CD4-positive, alpha-beta T cell treated with Interleukin-2 at 100 ng/mL for 4 hours (primary cell): ENCODE data around the gene NOTCH4.
"Not testable (repeated sequence)": the region's sequence is repeated elsewhere in the genome, so short reads cannot be mapped to it uniquely, and the experiment has no call there.

ENCODE experiments used
- DNase-seq: peaks from one replicate; pipeline ENCODE4 v3.0.0-alpha.2; 2020; ENCODE audit warnings: low spot score

The NOTCH4 gene

GRCh38 chr6:32194388-32194787 is 29.5 kb downstream of the NOTCH4 start:
- DNase-seq, result no peak

- not testable (repeated sequence) for DNase-seq
Measured at GRCh38 chr6:32193096-32193495, 30.8 kb downstream of the NOTCH4 start.

- DNase-seq, result peak; percentile 47
Measured at GRCh38 chr6:32192608-32193039, 31.2 kb downstream of the NOTCH4 start, which contains the start of gene GPSM3. Gene GPSM3 (minus strand): TSS chr6:32192643. CDS start chr6:32192513, 130 bp downstream.

- no peak for DNase-seq
Measured at GRCh38 chr6:32191696-32192607, 31.9 kb downstream of the NOTCH4 start.

- no peak for DNase-seq
Measured at GRCh38 chr6:32190911-32191677, 32.8 kb downstream of the NOTCH4 start.

GRCh38 chr6:32190054-32190851 is 33.6 kb downstream of the NOTCH4 start, which contains the start of gene PBX2:
Gene PBX2 (minus strand): TSS chr6:32190202. CDS start chr6:32189915, 287 bp downstream.
- peak; percentile 88 for DNase-seq

DNA sequence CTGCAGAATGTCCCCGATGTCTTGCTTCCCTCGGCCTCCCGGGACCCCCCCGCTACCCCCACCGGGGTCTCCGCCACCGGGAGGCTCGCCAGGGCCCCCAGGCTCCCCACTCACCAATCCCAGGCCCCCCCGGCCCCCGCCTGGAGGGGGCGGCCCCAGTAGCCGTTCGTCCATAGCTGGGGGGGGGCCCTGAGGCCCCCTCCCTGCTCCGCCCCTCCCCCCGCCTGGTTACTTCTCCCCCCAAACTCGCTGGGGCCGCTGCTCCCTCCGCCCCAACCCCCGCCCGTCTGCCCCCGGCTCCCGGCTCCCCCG is 34.2 kb downstream of the NOTCH4 start:
- DNase-seq, result no peak

- DNase-seq, result no peak
Measured at GRCh38 chr6:32189069-32189741, 34.7 kb downstream of the NOTCH4 start.

DNA sequence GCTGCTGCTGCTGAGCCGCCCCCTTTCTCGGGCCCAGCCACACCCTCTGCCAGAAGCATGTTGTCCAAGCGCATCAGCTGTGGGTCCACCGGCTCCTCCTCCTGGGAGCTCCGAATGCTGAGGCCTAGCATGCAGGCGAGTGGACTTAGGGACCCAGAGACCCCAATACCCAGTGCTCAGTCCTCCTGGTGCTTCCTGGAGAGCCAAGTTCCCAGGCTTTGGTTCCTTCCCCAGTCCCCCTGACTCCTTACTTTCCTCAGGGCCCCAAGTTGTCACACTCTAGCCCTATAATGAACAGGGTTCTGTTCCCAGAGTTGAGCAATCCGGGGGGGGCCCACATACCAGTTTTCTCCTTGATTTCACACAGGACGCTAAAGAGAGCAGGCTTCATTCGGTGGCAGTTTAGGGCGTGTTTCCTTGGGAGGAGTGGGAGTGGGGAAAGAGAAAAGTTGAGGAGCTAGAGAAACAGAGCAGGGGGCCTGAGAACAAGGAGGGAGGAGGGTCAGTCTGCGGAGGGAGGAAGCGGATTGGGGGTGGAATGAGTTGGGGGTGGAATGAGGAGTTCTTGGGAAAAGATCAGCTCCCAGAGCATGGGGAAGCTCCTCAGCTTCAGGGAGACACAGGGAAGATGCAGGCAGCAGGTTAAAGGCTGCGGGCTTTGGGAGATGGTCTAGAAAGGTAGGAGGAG is 35.3 kb downstream of the NOTCH4 start:
- DNase-seq, result no peak

- DNase-seq, result not testable (repeated sequence)
Measured at GRCh38 chr6:32187725-32188380, 36.0 kb downstream of the NOTCH4 start.

DNA sequence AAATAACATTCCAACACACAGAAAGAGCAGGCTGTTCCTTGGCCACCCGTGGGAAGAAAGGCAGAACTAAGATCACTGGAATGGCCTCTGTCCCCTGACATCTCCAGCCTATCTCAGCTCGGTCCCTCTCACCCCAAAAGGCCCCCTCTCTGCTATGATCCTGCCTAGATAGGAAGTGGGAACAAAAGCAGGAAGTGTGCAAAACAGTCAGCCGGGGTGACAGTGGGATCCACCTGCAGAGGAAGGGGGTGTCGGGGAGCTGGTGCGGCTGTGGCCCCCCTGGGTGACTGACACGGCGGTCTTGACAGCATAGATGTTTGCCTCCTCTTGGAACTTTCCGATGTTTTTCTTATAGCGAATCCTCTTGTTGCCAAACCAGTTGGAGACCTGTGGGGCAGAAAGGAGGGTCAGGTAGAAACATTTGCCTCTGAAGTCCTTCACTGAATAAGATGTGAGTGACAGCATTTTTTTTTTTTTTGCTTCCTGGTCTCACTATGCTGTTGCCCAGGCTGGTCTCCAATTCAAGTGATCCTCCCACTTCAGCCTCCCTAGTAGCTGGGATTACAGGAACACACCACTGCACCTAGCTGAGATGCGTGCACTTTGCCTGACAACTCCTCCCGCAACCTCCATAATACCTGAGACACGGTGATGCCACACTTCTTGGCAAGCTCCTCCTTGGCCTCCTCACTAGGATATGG is 36.7 kb downstream of the NOTCH4 start:
- DNase-seq, result no peak

DNA sequence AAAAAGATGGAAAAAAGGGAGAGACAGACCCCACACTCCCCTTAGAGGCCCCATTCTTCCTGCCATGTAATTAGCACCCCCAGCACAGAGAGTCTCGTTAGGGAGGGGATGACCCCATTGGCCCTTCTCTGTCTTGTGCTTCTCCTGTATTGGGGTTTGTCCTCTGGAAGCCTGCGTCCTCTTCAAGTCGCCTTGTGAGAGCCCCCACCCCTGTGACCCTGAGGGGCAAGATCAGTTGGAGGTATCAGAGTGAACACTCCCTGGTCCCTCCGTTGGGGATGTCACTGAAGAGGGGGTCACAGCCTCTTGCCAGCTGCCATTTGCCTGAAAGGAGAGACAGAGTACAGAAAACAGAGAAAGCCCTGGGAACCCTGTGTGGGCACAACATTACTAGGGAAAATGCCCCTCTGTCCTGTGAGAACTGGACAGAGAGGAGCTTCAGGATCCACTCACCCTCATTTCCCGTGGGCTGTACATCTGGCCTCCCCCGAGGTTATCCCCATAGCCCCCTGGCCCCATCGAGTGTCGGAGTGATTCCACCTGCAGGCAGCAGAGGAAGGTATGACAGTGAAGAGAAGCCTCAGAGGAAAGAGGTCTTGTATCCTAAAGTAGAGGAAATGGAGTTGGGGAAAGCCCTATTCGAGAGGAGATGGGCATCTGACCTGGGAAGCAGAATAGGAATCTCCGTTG is 37.6 kb downstream of the NOTCH4 start:
- not testable (repeated sequence) for DNase-seq

DNA sequence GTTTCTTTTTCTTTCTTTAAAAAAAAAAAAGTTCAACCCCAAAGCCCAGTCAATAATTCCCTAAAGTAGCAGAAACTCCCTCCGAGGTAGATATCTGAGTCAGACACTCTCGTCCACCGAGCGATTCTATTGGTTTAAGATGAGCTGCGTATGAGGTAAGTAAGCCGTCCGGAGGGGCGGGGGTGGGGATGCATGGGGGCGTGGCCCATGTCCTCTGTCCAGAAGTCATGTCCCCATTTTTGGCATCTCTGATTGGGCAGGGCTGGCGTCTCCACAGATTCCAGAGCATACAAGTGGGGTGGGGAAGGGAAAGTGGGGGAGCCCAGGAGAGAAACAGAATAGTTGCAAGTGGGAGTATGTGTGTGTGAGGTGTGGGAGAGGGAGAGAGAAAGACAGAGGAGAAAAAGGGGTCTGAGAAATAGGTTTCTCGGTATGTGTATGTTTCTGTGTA is 38.2 kb downstream of the NOTCH4 start:
- peak; percentile 69 for DNase-seq

DNA sequence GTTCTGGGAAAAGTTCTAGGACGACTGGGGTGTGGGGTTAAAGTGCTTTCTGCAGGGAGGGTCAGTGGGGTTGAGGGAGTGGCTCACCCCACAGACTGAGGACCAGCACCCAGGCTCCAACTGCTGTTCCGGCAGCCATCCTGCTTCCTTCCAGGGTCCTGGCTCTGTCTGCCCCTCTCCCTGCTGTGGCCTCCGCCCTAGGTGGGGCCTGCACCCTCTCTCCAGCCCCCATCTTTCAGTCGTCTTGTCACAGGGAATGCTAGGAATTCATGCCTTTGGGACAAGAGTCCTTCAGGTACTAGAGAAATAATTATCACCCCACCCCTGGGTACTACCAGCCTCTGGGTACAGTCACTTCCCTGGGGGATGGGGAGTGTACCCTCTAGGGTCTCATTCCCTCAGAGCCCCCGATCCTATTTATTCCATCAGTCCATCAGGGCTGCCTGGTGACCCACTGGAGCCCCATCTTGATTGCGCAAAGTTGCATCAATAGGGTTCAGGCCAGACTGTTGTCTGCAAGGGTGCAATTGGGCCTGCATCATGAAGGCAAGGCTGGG is 39.7 kb downstream of the NOTCH4 start, which contains the start of gene AGER:
TSS of gene AGER (minus strand) at position 170 of the 557 bp plus-strand sequence. CDS start at position 139, 31 bp downstream.
- no peak for DNase-seq

DNA sequence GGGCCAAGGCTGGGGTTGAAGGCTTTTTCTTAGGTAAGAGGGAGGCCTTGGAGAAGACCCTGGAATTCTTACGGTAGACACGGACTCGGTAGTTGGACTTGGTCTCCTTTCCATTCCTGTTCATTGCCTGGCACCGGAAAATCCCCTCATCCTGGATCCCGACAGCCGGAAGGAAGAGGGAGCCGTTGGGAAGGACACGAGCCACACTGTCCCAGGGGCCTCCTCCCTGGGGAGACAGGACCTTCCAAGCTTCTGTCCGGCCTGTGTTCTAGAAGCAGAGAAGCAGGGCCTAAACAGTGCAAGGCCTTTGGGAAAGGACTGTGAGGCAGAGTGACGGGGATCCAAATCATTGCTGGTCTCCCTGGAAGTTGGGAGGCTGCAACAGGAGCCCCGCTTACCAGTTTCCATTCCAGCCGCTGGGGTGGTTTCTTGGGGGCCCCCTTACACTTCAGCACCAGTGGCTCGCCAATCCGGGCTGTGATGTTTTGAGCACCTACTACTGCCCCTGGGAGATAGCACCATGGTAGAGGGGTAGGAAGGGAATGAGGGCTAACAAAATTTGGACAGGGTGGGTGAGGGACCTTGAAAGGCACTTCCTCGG is 40.3 kb downstream of the NOTCH4 start:
- no peak for DNase-seq

GRCh38 chr6:32183030-32183429 is 40.8 kb downstream of the NOTCH4 start:
- DNase-seq, result no peak

GRCh38 chr6:32182555-32182981 is 41.3 kb downstream of the NOTCH4 start:
- DNase-seq, result no peak

GRCh38 chr6:32181915-32182529 is 41.8 kb downstream of the NOTCH4 start:
- DNase-seq, result no peak
